ENCODE results near the gene ANGPTL5. TPM values are rescaled to one million over a fixed set of nuclear protein-coding genes. Genes with fewer than 3 reads are reported as not detected.

Gene ANGPTL5
- 0.09 to 0.16 TPM in 2 of 5 replicates, not detected in the others for total RNA-seq (2022; extraction: Qiagen RNA extraction; ENCODE audit: low read depth)

GRCh38 chr11:101916422-101916821, at the start of gene ANGPTL5:
Gene ANGPTL5, minus strand, starts transcription at chr11:101916522. Its CDS starts 8,613 bp downstream, at chr11:101907909.

GRCh38 chr11:101914738-101915426, 1.4 kb downstream of the ANGPTL5 start, which contains the start of gene CEP126:
Gene CEP126, plus strand, starts transcription at chr11:101915010. Its CDS starts 275 bp downstream, at chr11:101915285.

Other genes with a start within 250 kb of the ANGPTL5 start
- gene CEP126, start 1.5 kb downstream of the ANGPTL5 start, total RNA-seq (2022; extraction: Qiagen RNA extraction; ENCODE audit: low read depth): 1.8 to 3.4 TPM (median 2.7 TPM) in 5 replicates
- 4.6 to 8.0 TPM (median 5.7 TPM) in 5 replicates for gene CFAP300, start 130.9 kb upstream of the ANGPTL5 start, total RNA-seq (2022; extraction: Qiagen RNA extraction; ENCODE audit: low read depth)
- 57.0 to 71.4 TPM (median 65.6 TPM) in 5 replicates for gene YAP1, start 193.9 kb upstream of the ANGPTL5 start, total RNA-seq (2022; extraction: Qiagen RNA extraction; ENCODE audit: low read depth)